Measurements from ENCODE around the gene RPL15. TPM values are rescaled to one million over a fixed set of nuclear protein-coding genes. Genes with fewer than 3 reads are reported as not detected.

RPL15 gene
- total RNA-seq, 1 donor from 2014 or later, result 1,859 TPM

DNA sequence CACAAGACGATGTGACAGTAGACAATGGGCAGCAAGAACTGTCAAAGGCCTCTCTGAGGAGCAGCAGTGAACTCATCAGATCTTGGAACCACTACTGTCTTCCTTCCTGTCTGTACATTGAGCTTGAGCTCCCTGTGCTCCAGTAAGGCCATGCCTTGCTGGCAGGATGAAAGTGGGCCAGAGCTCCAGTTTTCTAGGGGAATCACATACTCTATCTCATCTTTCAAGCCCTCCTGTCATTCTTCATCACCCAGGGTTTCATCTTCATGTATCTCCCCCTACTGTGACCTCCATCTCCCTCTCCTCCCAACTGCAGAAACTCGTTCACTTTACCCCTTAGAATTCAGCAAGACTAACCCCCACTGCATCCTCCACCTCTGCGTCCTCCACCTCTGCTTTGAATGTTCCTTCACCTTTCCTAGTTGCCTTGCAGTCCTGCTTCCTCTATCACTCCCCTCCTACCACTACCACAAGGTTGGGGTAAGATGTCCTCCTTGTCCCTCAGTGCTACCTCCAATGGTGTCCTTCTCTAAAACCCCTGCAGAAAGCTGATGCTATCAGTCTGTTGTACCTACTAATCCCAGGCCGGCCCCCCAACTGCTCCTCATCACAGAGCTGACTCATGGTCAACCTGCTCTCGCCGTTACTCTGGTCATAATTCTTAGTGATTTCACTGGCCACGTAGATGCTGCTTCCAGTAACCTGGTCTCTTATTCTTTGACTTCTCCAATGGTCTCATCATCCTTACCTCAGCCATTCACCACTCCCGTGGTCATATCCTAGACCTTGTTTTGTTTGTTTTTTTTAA lies 22.5 kb upstream of the RPL15 start:
- H3K9me3 Mint-ChIP-seq (ENCODE audit: low read depth), result peaks cover 10% of the 10 kb centered on the region
- no peaks in the 10 kb centered on the region for H3K4me1 Mint-ChIP-seq (ENCODE audit: low read depth)
- H3K27ac Mint-ChIP-seq, result no peak overlapping the region
- no peak for TF ChIP-seq CTCF (IDR thresholded peaks at IDR 0.05; ENCODE audit: unreplicated experiment)
- peaks cover 43% of the 10 kb centered on the region for H3K36me3 Mint-ChIP-seq (ENCODE audit: insufficient read depth)
- no peak overlapping the region for H3K4me3 Mint-ChIP-seq (ENCODE audit: low read depth)
- H3K27me3 Mint-ChIP-seq, result no peaks in the 10 kb centered on the region
- no peak for DNase-seq (ENCODE audit: low spot score, unreplicated experiment)

GRCh38 chr3:23895181-23895580 lies 21.8 kb upstream of the RPL15 start:
- no peak for TF ChIP-seq CTCF (IDR thresholded peaks at IDR 0.05; ENCODE audit: unreplicated experiment)
- Mint-ChIP-seq H3K36me3 (ENCODE audit: insufficient read depth) (peaks cover 47% of the 10 kb centered on the region), H3K27me3 (no peaks in the 10 kb centered on the region), H3K4me1 (ENCODE audit: low read depth) (no peaks in the 10 kb centered on the region), H3K27ac (no peak overlapping the region), H3K4me3 (ENCODE audit: low read depth) (no peak overlapping the region), H3K9me3 (ENCODE audit: low read depth) (peaks cover 12% of the 10 kb centered on the region)
- DNase-seq (ENCODE audit: low spot score, unreplicated experiment), result no peak

- Mint-ChIP-seq H3K36me3 (ENCODE audit: insufficient read depth) (peaks cover 62% of the 10 kb centered on the region), H3K27ac (no peak overlapping the region), H3K27me3 (no peaks in the 10 kb centered on the region), H3K4me3 (ENCODE audit: low read depth) (no peak overlapping the region), H3K9me3 (ENCODE audit: low read depth) (peaks cover 12% of the 10 kb centered on the region), H3K4me1 (ENCODE audit: low read depth) (no peaks in the 10 kb centered on the region)
- DNase-seq (ENCODE audit: low spot score, unreplicated experiment), result no peak
- no peak for TF ChIP-seq CTCF (IDR thresholded peaks at IDR 0.05; ENCODE audit: unreplicated experiment)
These were observed 16.2 kb upstream of the RPL15 start for GRCh38 chr3:23900744-23901143.

- TF ChIP-seq CTCF (IDR thresholded peaks at IDR 0.05; ENCODE audit: unreplicated experiment), result no peak
- H3K9me3 Mint-ChIP-seq (ENCODE audit: low read depth), result peaks cover under 1% of the 10 kb centered on the region
- H3K4me1 Mint-ChIP-seq (ENCODE audit: low read depth), result no peaks in the 10 kb centered on the region
- no peak overlapping the region for H3K4me3 Mint-ChIP-seq (ENCODE audit: low read depth)
- H3K27ac Mint-ChIP-seq, result no peak overlapping the region
- no peak for DNase-seq (ENCODE audit: low spot score, unreplicated experiment)
- no peaks in the 10 kb centered on the region for H3K27me3 Mint-ChIP-seq
- H3K36me3 Mint-ChIP-seq (ENCODE audit: insufficient read depth), result peaks cover 39% of the 10 kb centered on the region
These were observed 12.4 kb upstream of the RPL15 start for GRCh38 chr3:23904545-23904944.

DNA sequence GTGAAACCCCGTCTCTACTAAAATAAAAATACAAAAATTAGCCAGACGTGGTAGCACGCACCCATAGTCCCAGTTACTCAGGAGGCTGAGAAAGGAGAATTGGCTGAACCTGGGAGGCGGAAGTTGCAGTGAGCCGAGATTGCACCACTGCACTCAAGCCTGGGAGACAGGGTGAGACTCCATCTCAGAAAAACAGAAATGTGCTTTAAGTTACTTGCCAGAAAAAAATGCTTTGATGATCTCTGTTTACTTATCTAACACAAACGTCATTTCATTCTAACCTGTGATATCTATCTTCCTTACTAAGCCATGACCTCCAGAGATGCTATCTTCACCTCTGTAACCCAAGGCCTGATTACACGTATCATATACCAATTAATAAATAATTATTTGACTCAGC lies 7.6 kb upstream of the RPL15 start:
- no peaks in the 10 kb centered on the region for H3K27me3 Mint-ChIP-seq
- H3K4me3 Mint-ChIP-seq (ENCODE audit: low read depth), result no peak overlapping the region
- H3K4me1 Mint-ChIP-seq (ENCODE audit: low read depth), result peaks cover 6% of the 10 kb centered on the region
- H3K36me3 Mint-ChIP-seq (ENCODE audit: insufficient read depth), result peaks cover 25% of the 10 kb centered on the region
- no peak overlapping the region for H3K27ac Mint-ChIP-seq
- TF ChIP-seq CTCF (IDR thresholded peaks at IDR 0.05; ENCODE audit: unreplicated experiment), result no peak
- peaks cover 3% of the 10 kb centered on the region for H3K9me3 Mint-ChIP-seq (ENCODE audit: low read depth)
- no peak for DNase-seq (ENCODE audit: low spot score, unreplicated experiment)

Measured in progenitor cell of endocrine pancreas (in vitro differentiated cells).